NCI-H2196 treated with DMSO at 0.1 percent for 48 hours (cell line): ENCODE results near the gene TSPAN32.

Experiments
- DNase-seq: peaks from one replicate; lab custom pipeline; 2025; ENCODE audit not compliant: unreplicated experiment; lab: John Stamatoyannopoulos, UW

TSPAN32 gene

GRCh38 chr11:2266586-2267305, 35.1 kb upstream of the TSPAN32 start:
- no peak for DNase-seq

- no peak for DNase-seq
Observed at GRCh38 chr11:2267306-2267850, 34.4 kb upstream of the TSPAN32 start.

GRCh38 chr11:2267851-2268728, 33.7 kb upstream of the TSPAN32 start:
- DNase-seq: no peak

GRCh38 chr11:2268729-2269600, 32.8 kb upstream of the TSPAN32 start:
- DNase-seq: peak; percentile 39

GRCh38 chr11:2269601-2270321, 32.1 kb upstream of the TSPAN32 start:
- DNase-seq: peak; percentile 38

GRCh38 chr11:2270322-2271076, 31.3 kb upstream of the TSPAN32 start, which contains the start of gene ASCL2:
Gene ASCL2 (minus strand): TSS chr11:2270588. CDS start chr11:2270332, 256 bp downstream.
- no peak for DNase-seq

GRCh38 chr11:2271077-2271326, 30.8 kb upstream of the TSPAN32 start:
- DNase-seq: no peak

- no peak for DNase-seq
Observed at GRCh38 chr11:2271327-2272227, 30.2 kb upstream of the TSPAN32 start.

GRCh38 chr11:2272228-2272945, 29.4 kb upstream of the TSPAN32 start:
- no peak for DNase-seq

GRCh38 chr11:2272946-2273280, 28.9 kb upstream of the TSPAN32 start:
- DNase-seq: no peak

GRCh38 chr11:2273311-2273710, 28.5 kb upstream of the TSPAN32 start:
- no peak for DNase-seq

GRCh38 chr11:2273771-2274170, 28.0 kb upstream of the TSPAN32 start:
- DNase-seq: no peak

GRCh38 chr11:2275334-2276279, 26.2 kb upstream of the TSPAN32 start:
- no peak for DNase-seq

- no peak for DNase-seq
Observed at GRCh38 chr11:2276280-2277007, 25.4 kb upstream of the TSPAN32 start.

- DNase-seq: no peak
Observed at GRCh38 chr11:2277008-2277346, 24.8 kb upstream of the TSPAN32 start.

- no peak for DNase-seq
Observed at GRCh38 chr11:2277933-2278523, 23.8 kb upstream of the TSPAN32 start.
